GM18519 (cell line): ENCODE measurements around the gene CRACR2B.

Source experiments
- ATAC-seq: cut with Tn5 transposase; IDR thresholded peaks from one replicate; pipeline ENCODE4 v1.9.1; 2021; ENCODE audit warnings: mild to moderate bottlenecking, moderate library complexity; ENCODE audit not compliant: unreplicated experiment, low FRiP score

CRACR2B gene

DNA sequence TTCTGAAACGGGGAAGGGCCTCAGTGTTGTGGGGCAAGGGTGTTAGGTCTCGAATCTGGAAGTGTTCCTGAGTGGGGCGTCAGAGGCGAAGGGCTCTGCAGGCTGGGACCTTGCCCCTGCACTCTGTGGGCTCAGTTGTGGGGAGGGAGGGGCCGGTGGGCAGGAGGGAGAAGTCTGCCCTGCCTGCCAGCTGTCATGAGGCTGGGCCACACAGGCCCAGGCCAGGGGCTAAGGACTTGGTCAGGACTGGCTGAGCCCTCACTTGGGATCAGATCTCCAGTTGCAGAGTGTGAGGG lies at the start of gene CRACR2B:
TSS of gene CRACR2B (plus strand) at position 23 of the 296 bp plus-strand sequence. CDS start 689 bp downstream, outside the sequence.
- ATAC-seq = no peak

GRCh38 chr11:778976-779954 lies 48.5 kb upstream of the CRACR2B start:
- no peak for ATAC-seq

GRCh38 chr11:779955-780532 lies 47.7 kb upstream of the CRACR2B start:
- ATAC-seq = no peak

- ATAC-seq = no peak
Measured at GRCh38 chr11:782264-783174, 45.2 kb upstream of the CRACR2B start.

DNA sequence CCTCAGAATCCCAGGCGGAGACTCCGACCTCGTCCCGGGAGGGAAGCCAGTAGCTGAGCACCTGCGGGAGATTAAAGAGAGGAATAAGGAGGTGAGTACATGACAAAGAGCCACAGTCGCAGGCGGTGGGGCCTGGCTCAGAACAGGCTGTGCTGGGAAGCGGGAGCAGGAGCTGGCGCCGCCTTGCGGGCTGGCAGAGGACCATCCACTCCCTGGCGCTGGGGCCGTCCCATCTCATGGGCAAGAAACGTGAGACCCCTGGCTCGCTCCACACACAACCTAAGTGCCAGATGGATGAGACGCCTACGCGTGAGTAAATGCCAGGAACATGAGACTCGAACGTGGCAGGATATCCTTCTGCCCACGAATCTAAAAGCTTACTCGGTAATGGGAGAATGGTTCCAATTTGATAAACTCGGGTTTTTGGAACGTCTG lies 44.1 kb upstream of the CRACR2B start:
- ATAC-seq = no peak

DNA sequence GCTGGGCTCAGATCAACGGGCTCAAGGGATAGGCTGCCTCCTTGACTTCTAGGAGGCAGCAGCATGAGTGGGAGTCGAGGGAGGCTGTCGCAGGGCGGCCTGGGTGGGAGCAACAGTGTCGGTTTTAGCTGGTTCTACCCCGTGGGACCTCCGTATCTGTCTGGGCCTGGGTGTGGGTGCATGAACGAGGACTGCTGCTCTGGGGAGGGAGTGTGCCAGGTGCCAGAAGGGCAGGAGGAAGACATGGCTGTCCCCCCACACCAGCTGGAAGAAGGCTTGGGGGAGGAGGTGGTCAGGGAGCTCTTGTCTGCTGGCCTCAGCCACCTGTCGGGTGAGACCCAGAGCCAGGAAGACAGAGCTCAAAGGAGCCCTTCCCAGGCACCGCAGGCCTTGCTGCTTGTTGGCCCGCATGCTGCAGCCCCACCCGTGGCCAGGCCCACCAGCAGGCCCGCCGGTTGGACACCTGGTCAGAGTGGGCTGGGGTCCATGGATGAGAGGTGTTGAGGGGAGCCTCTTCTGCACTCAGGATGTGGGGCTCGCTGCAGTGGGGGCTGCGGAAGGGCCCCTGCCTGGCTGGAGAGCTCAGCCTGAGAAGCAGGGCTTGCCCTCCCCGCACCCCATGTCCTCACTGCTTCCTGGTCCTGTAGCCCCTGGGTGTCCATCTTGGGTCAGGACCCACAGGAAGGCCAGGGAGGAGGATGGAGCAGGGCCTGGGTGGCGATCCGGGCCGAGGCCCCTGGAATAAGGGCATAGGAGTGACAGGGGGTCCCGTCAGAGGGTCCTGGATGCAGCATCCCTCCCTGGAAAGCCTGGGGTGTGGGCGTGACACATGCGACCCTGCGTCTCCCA lies 41.3 kb upstream of the CRACR2B start:
- ATAC-seq = no peak

DNA sequence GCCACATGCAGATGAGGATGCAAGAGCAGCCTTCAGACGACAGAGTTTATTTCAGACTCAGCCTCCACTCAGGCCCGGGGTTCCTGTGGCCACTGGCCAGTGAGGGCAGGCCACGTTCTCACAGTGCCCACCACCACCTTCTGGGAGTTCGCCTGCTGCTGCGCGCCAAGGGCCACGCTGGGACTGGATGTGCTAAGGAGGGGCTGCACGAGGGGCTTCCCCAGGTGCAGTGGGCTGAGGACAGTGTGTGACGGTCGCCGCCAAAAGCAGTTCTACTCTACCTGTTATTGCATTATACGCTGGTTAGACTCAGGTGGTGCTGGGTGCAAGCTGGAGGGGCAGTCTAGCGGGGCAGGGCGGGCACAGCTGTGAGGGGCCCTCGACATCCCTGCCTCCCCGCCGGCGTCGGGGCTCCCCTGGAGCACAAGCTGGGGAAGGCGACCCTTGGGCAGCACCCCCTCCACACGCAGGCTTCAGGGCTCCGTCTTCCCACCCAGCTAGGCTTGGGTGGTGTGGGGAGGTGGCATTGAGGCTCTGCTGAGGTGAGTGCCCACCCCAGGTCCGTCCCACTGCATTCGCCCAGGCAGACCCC lies 40.5 kb upstream of the CRACR2B start:
- ATAC-seq = no peak

- no peak for ATAC-seq
Measured at GRCh38 chr11:788009-788640, 39.6 kb upstream of the CRACR2B start.

DNA sequence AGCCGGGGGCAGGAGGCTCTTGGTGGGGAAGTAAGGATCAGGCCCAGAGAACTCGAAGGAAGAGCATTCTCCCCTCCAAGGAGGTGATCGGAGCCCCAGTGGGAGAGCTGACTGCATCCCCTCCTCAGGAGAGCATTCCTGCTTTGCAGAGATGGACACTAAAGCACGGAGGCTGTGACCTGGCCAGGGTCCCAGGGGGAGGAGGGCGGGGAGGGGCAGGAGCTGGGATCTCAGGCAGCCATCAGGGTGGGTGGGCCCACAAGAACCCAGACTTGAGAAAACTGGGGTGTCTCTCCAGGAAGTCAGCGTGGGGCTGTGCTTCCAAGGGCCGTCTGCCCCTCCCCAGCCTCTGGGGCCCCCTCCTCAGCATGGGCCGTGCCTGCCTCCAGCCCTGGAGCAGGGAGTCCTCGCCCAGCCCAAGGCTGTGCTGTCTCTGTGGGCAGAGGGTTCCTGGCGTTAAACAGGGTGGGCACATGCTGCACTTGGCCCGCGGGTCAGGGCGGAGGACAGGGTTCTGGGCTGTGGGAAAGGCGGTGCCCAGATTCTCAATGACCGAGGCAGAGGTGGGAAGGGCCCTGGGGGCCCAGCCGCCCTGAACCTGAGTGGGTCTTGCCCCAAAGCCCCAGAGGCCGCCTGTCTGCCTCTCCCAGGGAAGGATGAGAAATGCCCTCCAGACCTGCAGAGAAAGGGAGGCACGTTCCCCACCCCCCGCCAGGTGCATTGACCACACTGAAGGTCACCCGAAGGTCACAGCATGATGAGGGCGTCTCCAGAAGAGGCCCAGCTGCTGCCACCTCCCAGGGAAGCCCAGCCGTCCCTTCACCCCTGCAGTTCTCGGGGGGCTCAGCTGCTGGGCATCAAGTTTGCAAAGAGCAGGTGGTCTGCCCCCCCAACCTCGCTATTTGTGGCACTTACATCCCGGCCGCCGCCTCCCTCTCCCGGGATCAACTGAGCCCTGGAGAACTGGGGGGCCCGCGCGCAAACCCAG lies 38.5 kb upstream of the CRACR2B start:
- no peak for ATAC-seq

DNA sequence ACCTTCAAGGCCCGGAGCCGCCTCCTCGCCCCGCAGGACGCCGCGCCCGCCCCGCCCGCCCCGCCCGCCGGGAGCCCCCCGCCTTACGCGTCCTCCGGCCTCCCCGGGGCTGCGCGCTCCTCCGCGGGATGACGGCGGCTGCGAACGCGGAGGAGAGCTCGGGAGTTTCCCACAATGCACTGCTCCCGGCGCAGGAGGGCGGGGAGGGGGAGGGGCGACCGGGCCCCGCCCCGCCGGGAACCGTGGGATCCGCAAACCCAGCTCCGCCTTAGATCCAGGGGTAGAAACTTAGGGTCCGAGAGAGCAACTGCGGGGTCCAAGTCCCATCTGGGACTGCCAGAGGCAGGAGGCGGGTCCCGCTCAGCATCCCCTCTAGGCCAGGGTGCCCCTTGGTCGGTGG lies 37.8 kb upstream of the CRACR2B start, which contains the start of gene CEND1:
TSS of gene CEND1 (minus strand) at position 148 of the 400 bp plus-strand sequence. CDS start 1,514 bp downstream, outside the sequence.
- no peak for ATAC-seq

DNA sequence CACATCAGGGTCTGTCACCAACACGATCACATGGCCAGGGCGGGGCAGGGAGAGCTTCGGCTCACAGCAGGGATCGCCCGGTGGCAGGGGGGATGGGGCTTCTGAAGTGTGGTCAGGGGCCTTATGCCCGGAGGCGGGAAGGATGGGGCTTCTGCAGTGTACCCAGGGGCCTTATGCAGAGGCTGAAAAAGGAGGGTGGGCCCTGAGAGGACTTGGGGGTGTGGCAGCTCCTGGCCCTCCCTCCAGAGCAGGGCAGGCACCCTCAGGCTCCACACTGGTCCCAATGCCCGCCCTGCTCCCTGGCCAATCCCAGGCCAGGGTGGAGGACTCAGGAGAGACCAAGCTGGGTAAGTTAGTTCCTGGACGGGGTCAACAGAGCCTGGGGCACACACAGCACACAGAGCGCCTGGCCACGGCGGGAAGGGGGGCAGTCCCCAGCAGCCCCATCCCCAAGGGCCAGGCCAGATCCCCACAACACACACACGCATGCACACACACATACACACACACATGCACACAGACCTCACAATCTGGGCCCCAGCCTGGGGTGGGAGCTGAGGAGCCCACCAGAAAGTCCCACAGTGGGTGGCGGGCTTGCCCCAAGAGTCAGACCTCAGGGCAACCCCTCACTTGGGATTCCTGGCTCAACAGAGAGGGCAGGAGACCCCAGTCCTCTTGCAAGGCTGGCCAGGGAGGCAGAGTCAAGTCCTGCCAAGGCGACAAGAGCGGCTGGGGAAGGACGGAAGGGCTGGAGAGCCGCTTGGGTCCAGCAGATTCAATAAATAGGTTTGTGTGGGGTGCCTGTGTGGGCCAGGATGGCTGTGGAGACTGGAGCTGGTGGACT lies 36.8 kb upstream of the CRACR2B start:
- no peak for ATAC-seq

- ATAC-seq = no peak
Measured at GRCh38 chr11:791658-792534, 35.8 kb upstream of the CRACR2B start.

DNA sequence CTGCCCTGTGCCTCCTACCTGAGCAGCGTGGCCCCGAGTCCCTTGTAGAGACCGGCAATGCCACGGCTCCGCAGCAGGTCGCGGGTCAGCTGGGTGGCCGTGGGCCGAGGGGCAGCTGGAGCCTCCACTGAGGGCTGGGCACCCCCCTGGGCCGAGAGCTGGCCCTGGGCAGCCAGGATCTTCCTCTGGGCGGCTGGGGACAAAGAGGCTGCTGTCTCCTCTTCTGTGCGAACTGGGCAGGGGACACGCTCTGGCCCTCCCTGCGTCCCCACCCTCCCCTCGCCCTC lies 35.2 kb upstream of the CRACR2B start:
- ATAC-seq = no peak

DNA sequence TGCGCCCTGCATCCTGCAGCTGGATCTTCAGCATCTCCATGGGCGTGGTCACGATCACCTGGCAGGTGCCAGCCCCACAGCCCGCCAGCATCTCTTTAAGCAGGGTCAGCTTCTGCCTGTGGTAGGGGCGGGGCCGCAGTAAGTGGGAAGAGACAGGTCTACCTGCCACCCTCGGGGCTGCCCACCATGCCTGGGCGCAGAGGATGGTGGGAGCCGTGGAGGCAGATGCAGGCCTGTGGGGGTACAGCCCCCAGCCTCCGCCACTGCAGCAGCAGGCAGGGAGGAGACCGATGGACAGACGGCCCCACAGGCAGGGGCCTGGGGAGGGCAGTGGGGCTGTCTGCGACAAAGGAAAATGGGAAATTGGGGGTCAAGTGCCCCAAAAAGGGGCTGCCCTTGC lies 34.8 kb upstream of the CRACR2B start:
- ATAC-seq = no peak

- ATAC-seq = no peak
Measured at GRCh38 chr11:793556-793955, 34.2 kb upstream of the CRACR2B start.

DNA sequence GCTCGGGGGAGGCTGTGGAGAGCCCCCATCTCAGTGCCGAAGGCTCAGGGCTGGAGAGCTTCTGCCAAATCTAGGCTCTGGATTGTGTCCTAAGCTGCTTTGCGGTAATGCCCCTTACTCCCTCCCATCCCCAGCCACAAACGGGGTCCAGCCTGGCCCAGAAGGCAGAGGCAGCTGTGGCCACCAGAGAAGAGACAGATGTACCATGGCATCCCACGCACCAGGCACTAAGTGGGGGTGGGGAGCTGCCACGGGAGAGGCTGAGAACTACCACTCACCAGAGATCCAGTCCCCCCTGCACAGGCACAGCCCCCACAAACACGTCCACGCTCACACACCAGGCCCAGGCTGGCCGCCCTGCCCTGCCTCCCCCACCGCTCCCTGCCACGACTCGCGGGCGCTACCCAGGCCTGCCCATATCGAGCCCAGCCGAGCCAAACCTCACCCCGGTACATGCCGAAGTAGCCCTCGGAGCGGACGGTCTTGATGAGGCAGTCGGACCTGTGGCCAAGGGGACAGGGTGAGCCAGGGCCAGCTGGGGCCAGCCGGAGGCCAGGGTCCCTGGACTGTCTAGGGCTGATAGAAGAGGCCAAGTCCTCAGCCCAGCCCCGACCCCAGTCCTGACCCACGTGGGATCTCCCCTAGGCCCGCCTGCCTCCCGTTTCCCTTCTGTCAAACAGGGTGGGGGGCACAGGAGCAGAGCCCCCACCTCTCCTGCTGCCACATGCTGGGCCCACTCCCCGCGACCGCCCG lies 33.5 kb upstream of the CRACR2B start:
- no peak for ATAC-seq
